ENCODE results near the gene NOTCH1. TPM values are rescaled to one million over a fixed set of nuclear protein-coding genes. Genes with fewer than 3 reads are reported as not detected.

NOTCH1 gene
- total RNA-seq, 2 donors from 2014 or later = 23.4 to 24.2 TPM

DNA sequence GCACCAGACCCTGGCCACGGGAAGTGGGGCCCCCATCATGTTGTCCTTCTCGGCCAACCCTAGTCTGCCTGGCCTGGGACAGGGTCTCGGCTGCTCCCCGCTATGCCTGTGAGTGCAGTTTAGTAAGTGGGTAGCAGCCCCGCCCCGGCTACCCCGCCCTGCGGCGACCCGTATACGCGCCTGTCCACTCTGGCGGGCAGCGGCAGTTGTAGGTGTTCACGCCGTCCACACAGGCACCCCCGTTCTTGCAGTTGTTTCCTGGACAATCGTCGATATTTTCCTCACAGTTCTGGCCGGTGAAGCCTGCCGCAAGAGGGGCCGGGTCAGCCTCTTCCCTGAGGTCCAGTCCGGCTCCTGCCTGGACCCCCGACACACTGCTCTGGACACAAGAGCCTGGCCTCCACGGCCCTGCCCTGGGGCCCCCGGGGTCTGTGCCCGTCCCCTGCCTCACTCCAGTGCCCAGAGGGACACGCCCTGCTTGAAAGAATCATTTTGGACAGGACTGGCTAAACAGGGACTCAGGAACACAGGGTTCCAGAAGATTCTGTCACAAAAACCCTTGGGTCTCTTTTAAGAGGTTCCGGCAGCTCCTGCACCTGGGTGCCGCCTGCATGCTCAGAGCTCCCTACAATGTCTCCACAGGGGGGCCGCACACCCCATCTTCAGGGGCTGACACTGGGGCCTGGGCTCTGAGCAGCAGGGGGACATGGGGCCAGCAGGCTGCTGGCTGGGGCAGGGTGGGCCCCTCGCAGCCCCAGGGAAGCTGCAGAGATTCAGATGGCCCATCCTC lies 26.4 kb downstream of the NOTCH1 start:
- H3K4me1 ChIP-seq (ENCODE audit: control insufficient read depth, insufficient read depth, low read length) = no peaks in the 10 kb centered on the region
- H3K9ac ChIP-seq (ENCODE audit: extremely low read depth, low read length, poor library complexity, severe bottlenecking) = no peak overlapping the region
- TF ChIP-seq, protein P1, sequence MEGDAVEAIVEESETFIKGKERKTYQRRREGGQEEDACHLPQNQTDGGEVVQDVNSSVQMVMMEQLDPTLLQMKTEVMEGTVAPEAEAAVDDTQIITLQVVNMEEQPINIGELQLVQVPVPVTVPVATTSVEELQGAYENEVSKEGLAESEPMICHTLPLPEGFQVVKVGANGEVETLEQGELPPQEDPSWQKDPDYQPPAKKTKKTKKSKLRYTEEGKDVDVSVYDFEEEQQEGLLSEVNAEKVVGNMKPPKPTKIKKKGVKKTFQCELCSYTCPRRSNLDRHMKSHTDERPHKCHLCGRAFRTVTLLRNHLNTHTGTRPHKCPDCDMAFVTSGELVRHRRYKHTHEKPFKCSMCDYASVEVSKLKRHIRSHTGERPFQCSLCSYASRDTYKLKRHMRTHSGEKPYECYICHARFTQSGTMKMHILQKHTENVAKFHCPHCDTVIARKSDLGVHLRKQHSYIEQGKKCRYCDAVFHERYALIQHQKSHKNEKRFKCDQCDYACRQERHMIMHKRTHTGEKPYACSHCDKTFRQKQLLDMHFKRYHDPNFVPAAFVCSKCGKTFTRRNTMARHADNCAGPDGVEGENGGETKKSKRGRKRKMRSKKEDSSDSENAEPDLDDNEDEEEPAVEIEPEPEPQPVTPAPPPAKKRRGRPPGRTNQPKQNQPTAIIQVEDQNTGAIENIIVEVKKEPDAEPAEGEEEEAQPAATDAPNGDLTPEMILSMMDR (conservative IDR thresholded peaks at IDR 0.05) = no peak
- no peak overlapping the region for H3K4me3 Mint-ChIP-seq
- H3K27me3 Mint-ChIP-seq (ENCODE audit: insufficient read depth) = no peaks in the 10 kb centered on the region
- H3K36me3 ChIP-seq (ENCODE audit: control insufficient read depth, insufficient read depth, low read length) = no peaks in the 10 kb centered on the region
- no peak overlapping the region for H3K4me3 ChIP-seq (ENCODE audit: low read length)
- no peaks in the 10 kb centered on the region for H3K9me3 Mint-ChIP-seq
- no peaks in the 10 kb centered on the region for H3K9me3 ChIP-seq (ENCODE audit: control insufficient read depth, low read length)
- H3K36me3 Mint-ChIP-seq (ENCODE audit: low read depth) = peaks cover 2% of the 10 kb centered on the region
- H3K27me3 ChIP-seq (ENCODE audit: control insufficient read depth, insufficient read depth, low read length, poor library complexity, severe bottlenecking) = no peaks in the 10 kb centered on the region
- H3K27ac ChIP-seq (ENCODE audit: low read depth, low read length) = no peak overlapping the region
- H3K4me1 Mint-ChIP-seq = no peaks in the 10 kb centered on the region
- WGBS, 2 experiments (ENCODE audit: insufficient coverage in 1 of 2, insufficient read length in 1 of 2) = 93 to 98% methylated on average over 24 to 32 of the region's 32 CpGs
- no peak overlapping the region for H3K27ac Mint-ChIP-seq
- no peak for DNase-seq

DNA sequence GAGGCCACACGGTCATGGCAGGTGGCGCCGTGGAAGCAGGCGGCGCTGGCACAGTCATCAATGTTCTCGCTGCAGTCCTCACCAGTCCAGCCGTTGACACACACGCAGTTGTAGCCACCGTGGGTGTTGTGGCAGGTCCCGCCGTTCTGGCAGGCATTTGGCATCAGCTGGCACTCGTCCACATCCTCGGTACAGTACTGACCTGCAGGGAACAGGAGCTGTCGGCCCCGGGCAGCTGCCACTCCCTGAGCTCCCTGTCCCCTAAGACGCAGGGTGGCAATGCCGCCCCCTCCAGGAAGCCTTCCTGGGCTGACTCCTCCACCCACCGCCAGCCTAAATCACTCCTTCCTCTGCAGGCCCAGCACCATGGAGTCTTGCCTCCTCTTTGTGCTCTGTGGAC lies 27.2 kb downstream of the NOTCH1 start:
- no peak for DNase-seq
- TF ChIP-seq, protein P1 (conservative IDR thresholded peaks at IDR 0.05) = no peak
- H3K36me3 Mint-ChIP-seq (ENCODE audit: low read depth) = peaks cover 2% of the 10 kb centered on the region
- H3K27ac Mint-ChIP-seq = no peak overlapping the region
- 93 to 97% methylated on average over 17 to 18 of the region's 18 CpGs for WGBS, 2 experiments (ENCODE audit: insufficient coverage in 1 of 2, insufficient read length in 1 of 2)
- no peaks in the 10 kb centered on the region for H3K4me1 Mint-ChIP-seq
- no peak overlapping the region for H3K4me3 Mint-ChIP-seq
- H3K27me3 Mint-ChIP-seq (ENCODE audit: insufficient read depth) = no peaks in the 10 kb centered on the region
- H3K9ac ChIP-seq (ENCODE audit: extremely low read depth, low read length, poor library complexity, severe bottlenecking) = no peak overlapping the region
- H3K9me3 Mint-ChIP-seq = no peaks in the 10 kb centered on the region
- H3K4me1 ChIP-seq (ENCODE audit: control insufficient read depth, insufficient read depth, low read length) = no peaks in the 10 kb centered on the region
- no peak overlapping the region for H3K27ac ChIP-seq (ENCODE audit: low read depth, low read length)
- H3K4me3 ChIP-seq (ENCODE audit: low read length) = no peak overlapping the region
- no peaks in the 10 kb centered on the region for H3K27me3 ChIP-seq (ENCODE audit: control insufficient read depth, insufficient read depth, low read length, poor library complexity, severe bottlenecking)
- H3K36me3 ChIP-seq (ENCODE audit: control insufficient read depth, insufficient read depth, low read length) = no peaks in the 10 kb centered on the region
- H3K9me3 ChIP-seq (ENCODE audit: control insufficient read depth, low read length) = no peaks in the 10 kb centered on the region

DNA sequence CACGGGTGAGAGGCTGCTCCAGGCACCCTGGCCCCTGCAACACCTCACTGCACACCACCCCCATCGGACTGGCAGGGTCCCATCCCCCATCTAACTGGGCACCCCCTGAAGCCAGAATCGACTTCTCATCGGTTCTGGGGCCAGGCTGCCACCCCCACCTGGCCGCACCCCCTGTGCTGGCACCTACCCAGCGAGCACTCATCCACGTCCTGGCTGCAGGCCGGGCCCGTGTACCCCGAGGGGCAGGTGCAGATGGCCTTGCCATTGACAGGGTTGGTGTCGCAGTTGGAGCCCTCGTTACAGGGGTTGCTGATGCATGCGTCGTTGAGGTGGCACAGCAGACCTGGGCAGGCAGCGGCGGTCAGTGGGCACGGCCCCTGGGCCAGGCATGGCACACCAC lies 27.9 kb downstream of the NOTCH1 start:
- WGBS, 2 experiments (ENCODE audit: insufficient coverage in 1 of 2, insufficient read length in 1 of 2) = 95 to 100% methylated on average over 6 to 17 of the region's 17 CpGs
- no peaks in the 10 kb centered on the region for H3K27me3 ChIP-seq (ENCODE audit: control insufficient read depth, insufficient read depth, low read length, poor library complexity, severe bottlenecking)
- no peaks in the 10 kb centered on the region for H3K9me3 Mint-ChIP-seq
- H3K9me3 ChIP-seq (ENCODE audit: control insufficient read depth, low read length) = no peaks in the 10 kb centered on the region
- H3K27me3 Mint-ChIP-seq (ENCODE audit: insufficient read depth) = no peaks in the 10 kb centered on the region
- H3K4me1 ChIP-seq (ENCODE audit: control insufficient read depth, insufficient read depth, low read length) = no peaks in the 10 kb centered on the region
- no peak overlapping the region for H3K4me3 Mint-ChIP-seq
- no peak overlapping the region for H3K27ac Mint-ChIP-seq
- H3K9ac ChIP-seq (ENCODE audit: extremely low read depth, low read length, poor library complexity, severe bottlenecking) = no peak overlapping the region
- H3K36me3 Mint-ChIP-seq (ENCODE audit: low read depth) = peaks cover 5% of the 10 kb centered on the region
- no peak overlapping the region for H3K4me3 ChIP-seq (ENCODE audit: low read length)
- no peaks in the 10 kb centered on the region for H3K4me1 Mint-ChIP-seq
- H3K27ac ChIP-seq (ENCODE audit: low read depth, low read length) = no peak overlapping the region
- TF ChIP-seq, protein P1 (conservative IDR thresholded peaks at IDR 0.05) = no peak
- DNase-seq = no peak
- H3K36me3 ChIP-seq (ENCODE audit: control insufficient read depth, insufficient read depth, low read length) = peaks cover 4% of the 10 kb centered on the region

Measured in endodermal cell (in vitro differentiated cells).